ENCODE results near the gene CALR3. TPM values are rescaled to one million over a fixed set of nuclear protein-coding genes. Genes with fewer than 3 reads are reported as not detected.

Gene CALR3
- total RNA-seq, 6 experiments from 2014 or later = not detected

DNA sequence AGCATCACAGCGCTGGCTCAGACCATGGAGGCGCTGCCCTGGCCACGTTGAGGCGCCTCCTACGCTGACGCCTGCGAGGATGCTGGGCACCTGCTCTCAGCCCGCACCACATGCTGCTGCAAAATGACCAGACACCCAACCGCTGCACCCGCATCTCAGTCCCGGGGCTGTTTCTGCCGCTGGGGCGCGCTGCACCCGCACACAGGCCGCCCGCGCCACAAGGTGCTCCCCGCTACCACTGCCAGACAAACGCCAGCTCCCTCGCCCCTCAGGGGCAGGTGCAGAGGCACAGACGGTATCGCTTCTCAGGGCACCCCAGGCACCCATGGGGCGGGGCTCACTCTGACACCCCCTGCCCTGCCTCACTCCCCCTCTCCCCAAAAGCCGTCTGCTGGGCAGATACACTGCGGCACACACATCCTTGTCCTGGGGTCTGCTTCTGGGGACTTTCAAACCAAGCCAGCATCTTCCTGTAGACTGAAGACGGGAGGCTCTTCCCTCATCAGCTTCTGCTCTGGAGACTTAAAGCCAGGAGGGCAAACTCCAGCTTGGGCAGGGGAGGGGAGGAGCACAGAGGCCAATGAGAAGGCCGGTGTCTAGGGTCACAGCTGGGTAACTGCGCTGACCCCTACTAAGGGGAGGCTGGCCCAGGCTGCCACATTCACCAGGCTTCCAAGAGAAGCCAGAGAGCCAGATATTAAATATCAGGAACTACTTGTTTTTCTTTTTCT lies 29.9 kb upstream of the CALR3 start:
- DNase-seq = no peak
- no peak overlapping the region for H3K4me3 ChIP-seq
- peaks cover 0 to 18% (median 8%) of the 10 kb centered on the region in 4 donors for H3K4me1 ChIP-seq
- H3K27me3 ChIP-seq = no peaks in the 10 kb centered on the region
- ATAC-seq = peak; percentile 40 to 85 (median 60)
- intact Hi-C loops (cut with DNase I) = no loop called here
- H3K9me3 ChIP-seq = no peaks in the 10 kb centered on the region
- H3K36me3 ChIP-seq = peaks cover 0 to 88% (median 52%) of the 10 kb centered on the region in 4 donors
- WGBS (ENCODE audit: insufficient coverage, low coverage, low lambda C conversion rate, missing lambda C conversion rate) = 80% methylated on average over 3 of the region's 29 CpGs
- peak overlapping the region in 1 of 3 donors; percentile 19 for H3K27ac ChIP-seq
- TF ChIP-seq, protein P1, sequence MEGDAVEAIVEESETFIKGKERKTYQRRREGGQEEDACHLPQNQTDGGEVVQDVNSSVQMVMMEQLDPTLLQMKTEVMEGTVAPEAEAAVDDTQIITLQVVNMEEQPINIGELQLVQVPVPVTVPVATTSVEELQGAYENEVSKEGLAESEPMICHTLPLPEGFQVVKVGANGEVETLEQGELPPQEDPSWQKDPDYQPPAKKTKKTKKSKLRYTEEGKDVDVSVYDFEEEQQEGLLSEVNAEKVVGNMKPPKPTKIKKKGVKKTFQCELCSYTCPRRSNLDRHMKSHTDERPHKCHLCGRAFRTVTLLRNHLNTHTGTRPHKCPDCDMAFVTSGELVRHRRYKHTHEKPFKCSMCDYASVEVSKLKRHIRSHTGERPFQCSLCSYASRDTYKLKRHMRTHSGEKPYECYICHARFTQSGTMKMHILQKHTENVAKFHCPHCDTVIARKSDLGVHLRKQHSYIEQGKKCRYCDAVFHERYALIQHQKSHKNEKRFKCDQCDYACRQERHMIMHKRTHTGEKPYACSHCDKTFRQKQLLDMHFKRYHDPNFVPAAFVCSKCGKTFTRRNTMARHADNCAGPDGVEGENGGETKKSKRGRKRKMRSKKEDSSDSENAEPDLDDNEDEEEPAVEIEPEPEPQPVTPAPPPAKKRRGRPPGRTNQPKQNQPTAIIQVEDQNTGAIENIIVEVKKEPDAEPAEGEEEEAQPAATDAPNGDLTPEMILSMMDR (IDR thresholded peaks at IDR 0.05) = no peak
- TF ChIP-seq POLR2A (IDR thresholded peaks at IDR 0.05) = no peak

DNA sequence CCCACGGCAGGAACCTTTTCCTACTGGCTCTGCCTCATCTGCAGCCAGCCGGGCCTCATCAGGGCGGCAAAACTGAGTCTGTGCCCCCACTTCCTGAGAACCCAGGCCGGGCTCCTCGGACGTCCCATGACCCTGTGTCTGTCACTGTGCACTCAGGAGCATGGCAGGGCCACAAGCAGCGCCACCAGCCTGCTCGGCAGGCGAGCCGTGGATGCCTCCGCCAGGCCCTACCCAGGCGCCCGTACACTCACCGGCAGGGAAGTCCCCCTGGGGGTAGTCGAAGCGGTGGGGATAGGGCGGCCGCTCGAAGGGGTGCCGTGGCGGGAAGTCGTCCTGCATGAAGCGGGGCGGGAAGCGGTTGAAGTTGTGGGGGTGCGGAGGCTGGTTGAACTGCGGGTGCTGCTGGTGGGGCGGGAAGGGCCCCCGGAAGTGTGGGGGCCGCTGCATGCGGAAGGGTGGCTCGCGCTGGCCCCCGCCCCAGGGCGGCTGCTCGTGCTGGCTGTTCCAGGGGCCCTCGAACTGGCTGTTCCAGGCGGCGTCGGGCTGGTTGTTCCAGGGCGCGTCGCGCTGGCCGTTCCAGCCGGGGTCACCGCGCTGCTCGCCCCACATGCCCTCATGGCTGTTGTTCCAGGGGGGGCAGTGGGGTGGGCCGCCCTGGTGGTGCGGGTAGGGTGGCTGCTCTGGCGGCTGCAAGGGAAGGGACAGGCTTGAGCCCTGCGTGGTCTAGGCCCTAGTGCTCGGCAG lies 29.2 kb upstream of the CALR3 start:
- DNase-seq = no peak
- 100% methylated on average over 9 of the region's 54 CpGs for WGBS (ENCODE audit: insufficient coverage, low coverage, low lambda C conversion rate, missing lambda C conversion rate)

DNA sequence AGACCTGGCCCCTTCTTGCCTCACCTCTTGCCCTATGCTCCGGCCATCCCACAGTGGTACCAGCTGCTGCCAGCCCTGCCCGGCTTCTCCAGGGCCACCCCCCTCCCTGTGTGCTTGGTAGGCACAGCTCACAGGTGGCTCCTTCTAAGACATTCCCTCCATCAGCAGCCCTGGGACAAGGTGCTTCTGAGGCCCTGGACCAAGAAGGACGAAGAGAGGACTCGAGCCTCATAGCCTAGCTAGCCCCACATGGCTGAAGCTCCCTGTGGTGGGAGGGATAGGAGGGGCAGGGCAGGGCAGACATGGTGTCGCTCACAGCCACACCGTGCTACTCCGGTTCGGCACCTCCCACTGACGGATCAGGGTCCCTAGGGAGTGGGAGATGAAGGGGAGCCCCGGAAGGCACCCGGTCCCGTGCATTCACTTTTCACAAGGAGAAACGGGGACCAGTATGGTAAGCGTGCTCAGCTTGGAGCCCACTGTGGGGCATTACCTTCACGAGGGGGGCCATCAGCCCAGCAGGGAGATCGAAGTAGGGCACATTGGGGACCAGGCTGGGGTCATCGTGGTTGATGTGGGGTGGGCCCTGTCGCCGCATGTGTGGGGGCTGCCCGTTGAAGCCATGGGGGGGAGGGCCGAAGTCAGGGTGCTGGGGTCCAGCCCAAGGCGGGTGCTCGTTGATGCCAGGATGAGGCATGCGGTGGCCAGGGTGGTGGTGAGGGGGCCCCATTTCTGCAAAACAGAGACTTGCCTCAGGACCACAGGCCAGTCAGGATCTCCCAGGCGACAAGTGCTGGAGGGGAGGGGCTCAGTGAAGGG lies 26.8 kb upstream of the CALR3 start:
- TF ChIP-seq POLR2A (IDR thresholded peaks at IDR 0.05) = no peak
- TF ChIP-seq, protein P1 (IDR thresholded peaks at IDR 0.05) = no peak
- intact Hi-C loops (cut with DNase I) = no loop called here
- Histone ChIP-seq H3K4me1 (peaks cover 0 to 17% (median 8%) of the 10 kb centered on the region in 4 donors), H3K27me3 (no peaks in the 10 kb centered on the region), H3K4me3 (no peak overlapping the region), H3K27ac (no peak overlapping the region), H3K9me3 (no peaks in the 10 kb centered on the region), H3K36me3 (peaks cover 0 to 90% (median 43%) of the 10 kb centered on the region in 4 donors)
- DNase-seq (no peak), ATAC-seq (no peak)
- 97% methylated on average over 5 of the region's 25 CpGs for WGBS (ENCODE audit: insufficient coverage, low coverage, low lambda C conversion rate, missing lambda C conversion rate)

More for the DNA sequence above, 29.2 kb upstream of the CALR3 start:
- peaks cover 0 to 18% (median 8%) of the 10 kb centered on the region in 4 donors for H3K4me1 ChIP-seq
- no peak overlapping the region for H3K4me3 ChIP-seq
- H3K36me3 ChIP-seq = peaks cover 0 to 88% (median 52%) of the 10 kb centered on the region in 4 donors
- TF ChIP-seq POLR2A (IDR thresholded peaks at IDR 0.05) = no peak
- TF ChIP-seq, protein P1 (IDR thresholded peaks at IDR 0.05) = no peak
- no peak for ATAC-seq
- H3K27me3 ChIP-seq = no peaks in the 10 kb centered on the region
- H3K27ac ChIP-seq = no peak overlapping the region
- no peaks in the 10 kb centered on the region for H3K9me3 ChIP-seq
- intact Hi-C loops (cut with DNase I) = no loop called here

DNA sequence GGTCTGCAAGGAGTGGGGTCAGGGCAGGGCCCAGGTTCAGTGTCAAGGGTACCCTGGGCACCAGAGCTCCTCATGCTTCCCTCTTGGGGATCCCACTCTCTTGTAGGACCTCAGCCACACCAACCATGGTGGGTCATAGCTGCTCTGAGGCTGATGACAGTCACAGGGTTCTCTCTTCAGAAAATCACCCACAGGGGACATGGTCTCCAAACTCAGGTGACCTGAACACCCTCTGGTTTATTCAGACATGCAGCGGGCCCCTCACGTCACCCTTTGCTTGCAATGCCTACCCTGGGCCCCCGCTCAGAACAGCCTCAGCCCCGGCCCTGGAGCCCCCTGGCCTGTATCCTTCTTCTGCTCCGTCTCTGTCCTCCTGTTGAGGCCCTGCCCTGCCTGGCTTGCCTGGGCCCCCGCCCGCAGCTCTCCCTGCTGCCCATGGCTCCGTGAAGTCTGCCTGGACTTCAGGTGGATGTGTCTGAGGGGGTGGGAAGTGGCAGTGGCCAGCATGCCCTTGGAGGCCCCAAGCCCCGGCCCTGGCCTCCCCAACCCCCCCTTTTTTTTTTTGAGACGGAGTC lies 25.8 kb upstream of the CALR3 start:
- Histone ChIP-seq H3K27me3 (no peaks in the 10 kb centered on the region), H3K4me1 (peaks cover 0 to 13% (median 4%) of the 10 kb centered on the region in 4 donors), H3K27ac (no peak overlapping the region), H3K36me3 (peaks cover 0 to 85% (median 39%) of the 10 kb centered on the region in 4 donors), H3K4me3 (no peak overlapping the region), H3K9me3 (no peaks in the 10 kb centered on the region)
- ATAC-seq (no peak), DNase-seq (no peak)
- TF ChIP-seq, protein P1 (IDR thresholded peaks at IDR 0.05) = no peak
- TF ChIP-seq POLR2A (IDR thresholded peaks at IDR 0.05) = no peak
- intact Hi-C loops (cut with DNase I) = no loop called here
- WGBS (ENCODE audit: insufficient coverage, low coverage, low lambda C conversion rate, missing lambda C conversion rate) = 80% methylated on average over 1 of the region's 10 CpGs
